Measurements from ENCODE around the gene RAB25.
"Not testable (repeated sequence)": the region's sequence is repeated elsewhere in the genome, so short reads cannot be mapped to it uniquely, and the experiment has no call there.

Gene RAB25

GRCh38 chr1:156115514-156116374 lies 54.8 kb downstream of the RAB25 start:
- no peak overlapping the region for H3K9ac ChIP-seq (ENCODE audit: low read length)
- H3K9me2 ChIP-seq (replicated peaks; ENCODE audit: insufficient read depth, low read length): no peaks in the 10 kb centered on the region
- no peaks in the 10 kb centered on the region for H4K20me1 ChIP-seq (ENCODE audit: low read depth, low read length)
- TF ChIP-seq EZH2phosphoT487 (conservative IDR thresholded peaks at IDR 0.05; ENCODE audit: low read length): no peak
- TF ChIP-seq, protein P1, sequence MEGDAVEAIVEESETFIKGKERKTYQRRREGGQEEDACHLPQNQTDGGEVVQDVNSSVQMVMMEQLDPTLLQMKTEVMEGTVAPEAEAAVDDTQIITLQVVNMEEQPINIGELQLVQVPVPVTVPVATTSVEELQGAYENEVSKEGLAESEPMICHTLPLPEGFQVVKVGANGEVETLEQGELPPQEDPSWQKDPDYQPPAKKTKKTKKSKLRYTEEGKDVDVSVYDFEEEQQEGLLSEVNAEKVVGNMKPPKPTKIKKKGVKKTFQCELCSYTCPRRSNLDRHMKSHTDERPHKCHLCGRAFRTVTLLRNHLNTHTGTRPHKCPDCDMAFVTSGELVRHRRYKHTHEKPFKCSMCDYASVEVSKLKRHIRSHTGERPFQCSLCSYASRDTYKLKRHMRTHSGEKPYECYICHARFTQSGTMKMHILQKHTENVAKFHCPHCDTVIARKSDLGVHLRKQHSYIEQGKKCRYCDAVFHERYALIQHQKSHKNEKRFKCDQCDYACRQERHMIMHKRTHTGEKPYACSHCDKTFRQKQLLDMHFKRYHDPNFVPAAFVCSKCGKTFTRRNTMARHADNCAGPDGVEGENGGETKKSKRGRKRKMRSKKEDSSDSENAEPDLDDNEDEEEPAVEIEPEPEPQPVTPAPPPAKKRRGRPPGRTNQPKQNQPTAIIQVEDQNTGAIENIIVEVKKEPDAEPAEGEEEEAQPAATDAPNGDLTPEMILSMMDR (IDR thresholded peaks at IDR 0.05; ENCODE audit: insufficient read depth, low read length, poor library complexity, severe bottlenecking): no peak
- peak overlapping the region; percentile 54 for H3K4me2 ChIP-seq (ENCODE audit: low read depth, low read length, poor library complexity, severe bottlenecking)
- H3F3A ChIP-seq (ENCODE audit: insufficient read depth): no peaks in the 10 kb centered on the region
- H3K27ac ChIP-seq (ENCODE audit: low read depth, low read length): no peak overlapping the region
- no peak overlapping the region for H3K4me3 ChIP-seq (ENCODE audit: insufficient read depth, low read length, poor library complexity, severe bottlenecking)
- H2AFZ ChIP-seq (ENCODE audit: low read depth, low read length, severe bottlenecking): no peak overlapping the region
- H3K9me3 ChIP-seq (ENCODE audit: insufficient read depth, low read length): no peaks in the 10 kb centered on the region
- H3K79me2 ChIP-seq (ENCODE audit: insufficient read depth, low read length): no peaks in the 10 kb centered on the region
- no peaks in the 10 kb centered on the region for H3K27me3 ChIP-seq (ENCODE audit: low read length)
- no peaks in the 10 kb centered on the region for H3K36me3 ChIP-seq (ENCODE audit: low read length)

GRCh38 chr1:156116731-156117130 lies 55.8 kb downstream of the RAB25 start:
- not testable (repeated sequence) for H3K27me3 ChIP-seq (ENCODE audit: low read length); H3K4me2 ChIP-seq (ENCODE audit: low read depth, low read length, poor library complexity, severe bottlenecking); H3K9ac ChIP-seq (ENCODE audit: low read length); H3K36me3 ChIP-seq (ENCODE audit: low read length); H3K4me3 ChIP-seq (ENCODE audit: insufficient read depth, low read length, poor library complexity, severe bottlenecking); H4K20me1 ChIP-seq (ENCODE audit: low read depth, low read length); H3K9me3 ChIP-seq (ENCODE audit: insufficient read depth, low read length); H3K27ac ChIP-seq (ENCODE audit: low read depth, low read length); H3K9me2 ChIP-seq (replicated peaks; ENCODE audit: insufficient read depth, low read length); H3K79me2 ChIP-seq (ENCODE audit: insufficient read depth, low read length); H2AFZ ChIP-seq (ENCODE audit: low read depth, low read length, severe bottlenecking); H3F3A ChIP-seq (ENCODE audit: insufficient read depth)

- no peak overlapping the region for H3K4me2 ChIP-seq (ENCODE audit: low read depth, low read length, poor library complexity, severe bottlenecking)
- H3K4me3 ChIP-seq (ENCODE audit: insufficient read depth, low read length, poor library complexity, severe bottlenecking): no peak overlapping the region
- H3K79me2 ChIP-seq (ENCODE audit: insufficient read depth, low read length): no peaks in the 10 kb centered on the region
- no peak overlapping the region for H2AFZ ChIP-seq (ENCODE audit: low read depth, low read length, severe bottlenecking)
- H3F3A ChIP-seq (ENCODE audit: insufficient read depth): no peaks in the 10 kb centered on the region
- H3K9me3 ChIP-seq (ENCODE audit: insufficient read depth, low read length): no peaks in the 10 kb centered on the region
- no peak overlapping the region for H3K9ac ChIP-seq (ENCODE audit: low read length)
- H3K27me3 ChIP-seq (ENCODE audit: low read length): no peaks in the 10 kb centered on the region
- TF ChIP-seq EZH2phosphoT487 (conservative IDR thresholded peaks at IDR 0.05; ENCODE audit: low read length): no peak
- TF ChIP-seq, protein P1 (IDR thresholded peaks at IDR 0.05; ENCODE audit: insufficient read depth, low read length, poor library complexity, severe bottlenecking): no peak
- H4K20me1 ChIP-seq (ENCODE audit: low read depth, low read length): no peaks in the 10 kb centered on the region
- no peaks in the 10 kb centered on the region for H3K36me3 ChIP-seq (ENCODE audit: low read length)
- no peaks in the 10 kb centered on the region for H3K9me2 ChIP-seq (replicated peaks; ENCODE audit: insufficient read depth, low read length)
- H3K27ac ChIP-seq (ENCODE audit: low read depth, low read length): no peak overlapping the region
Measured at GRCh38 chr1:156117414-156118176, 56.6 kb downstream of the RAB25 start.
